BJ (cell line): ENCODE results near the gene OPCML. TPM values are rescaled to one million over a fixed set of nuclear protein-coding genes. Genes with fewer than 3 reads are reported as not detected.

Experiments
- CTCF ChIA-PET: fragments of 350-600 bp; formaldehyde crosslinking; extraction: SDS; loops from one replicate; lab custom pipeline; 2021; ENCODE audit warnings: antibody characterized with exemption, inconsistent platforms; lab: Yijun Ruan, JAX
- POLR2A ChIA-PET: fragments of 300-600 bp; sonication (Branson Sonifier 250); formaldehyde crosslinking; extraction: SDS; loops from one replicate; lab custom pipeline; 2021; ENCODE audit warnings: antibody characterized with exemption; lab: Charles Lee
- DNase-seq: peaks from one replicate; pipeline ENCODE4 v3.0.0-alpha.2; 2011; ENCODE audit warnings: low read depth
- H3K27me3 ChIP-seq: 2 replicates; pipeline ENCODE4 v1.6.0; 2011; ENCODE audit warnings: low read length; ENCODE audit not compliant: control insufficient read depth, insufficient read depth
- H3K36me3 ChIP-seq: 2 replicates; pipeline ENCODE4 v1.5.1; 2011; ENCODE audit warnings: low read length; ENCODE audit not compliant: control insufficient read depth, insufficient read depth
- H3K4me3 ChIP-seq: 2 replicates; pipeline ENCODE4 v1.5.1; 2011; ENCODE audit warnings: low read depth, mild to moderate bottlenecking, control low read depth, low read length
- CTCF ChIP-seq: IDR thresholded peaks from 2 replicates; pipeline ENCODE4 v1.5.1; 2011; ENCODE audit warnings: low read depth, mild to moderate bottlenecking, control low read depth, inconsistent platforms, low read length, moderate library complexity; ENCODE audit not compliant: insufficient read depth
- polyA plus RNA-seq: library from polyadenylated mRNA; depleted of rRNA; stranded (reverse); fragments of >200 nt; gene quantifications from 2 replicates; pipeline ENCODE4 v1.2.3, GENCODE V29; 2011

Gene OPCML
- polyA plus RNA-seq, 1 experiment = 2.0 TPM

- no peak for TF ChIP-seq CTCF
- peaks cover 3% of the 10 kb centered on the region for H3K27me3 ChIP-seq
- no peak overlapping the region for H3K4me3 ChIP-seq
- H3K36me3 ChIP-seq = no peaks in the 10 kb centered on the region
- POLR2A ChIA-PET = no interaction called here
- CTCF ChIA-PET = no interaction called here
- no peak for DNase-seq
Measured at GRCh38 chr11:132987936-132988335, 544.4 kb downstream of the OPCML start.

GRCh38 chr11:132983641-132983978 is 548.7 kb downstream of the OPCML start:
- no peaks in the 10 kb centered on the region for H3K36me3 ChIP-seq
- no peak for TF ChIP-seq CTCF
- ChIA-PET CTCF (no interaction called here), POLR2A (no interaction called here)
- no peaks in the 10 kb centered on the region for H3K27me3 ChIP-seq
- H3K4me3 ChIP-seq = no peak overlapping the region
- no peak for DNase-seq

GRCh38 chr11:132982772-132983640 is 549.3 kb downstream of the OPCML start:
- no peak for DNase-seq
- no peak for TF ChIP-seq CTCF
- Histone ChIP-seq H3K36me3 (no peaks in the 10 kb centered on the region), H3K4me3 (no peak overlapping the region), H3K27me3 (peaks cover 2% of the 10 kb centered on the region; the same call in 1 of the 2 replicates)
- CTCF ChIA-PET = no interaction called here
- POLR2A ChIA-PET = no interaction called here

GRCh38 chr11:132981131-132981956 is 551.0 kb downstream of the OPCML start:
- ChIA-PET POLR2A (no interaction called here), CTCF (interaction anchor here (0.8 kb wide), 1 partner anchor 107 kb away, joined by 5 read pairs; no protein-coding TSS in a partner anchor)
- Histone ChIP-seq H3K36me3 (no peaks in the 10 kb centered on the region), H3K4me3 (no peak overlapping the region), H3K27me3 (peaks cover 2% of the 10 kb centered on the region; the same call in 1 of the 2 replicates)
- DNase-seq = no peak
- TF ChIP-seq CTCF = no peak

- ChIA-PET POLR2A (no interaction called here), CTCF (no interaction called here)
- TF ChIP-seq CTCF = no peak
- no peak for DNase-seq
- Histone ChIP-seq H3K4me3 (no peak overlapping the region), H3K27me3 (peaks cover 3% of the 10 kb centered on the region), H3K36me3 (no peaks in the 10 kb centered on the region)
Measured at GRCh38 chr11:132980670-132981069, 551.6 kb downstream of the OPCML start.
